SK-N-SH (cell line): Measurements from ENCODE around the gene KLHL17. TPM values are rescaled to one million over a fixed set of nuclear protein-coding genes. Genes with fewer than 3 reads are reported as not detected.
A peak's percentile ranks its signal among the peaks of the same experiment; 100 is the strongest.

Experiments used
- CTCF ChIA-PET: fragments of 300-600, 350-600 bp; formaldehyde crosslinking; extraction: SDS; loops from one replicate; lab custom pipeline; 2021; lab: Yijun Ruan, JAX
- POLR2A ChIA-PET: fragments of 350-600 bp; sonication (Branson Sonifier 250); formaldehyde crosslinking; extraction: SDS; loops from one replicate; lab custom pipeline; 2020; ENCODE audit warnings: antibody characterized with exemption, inconsistent platforms; lab: Yijun Ruan, JAX
- DNase-seq: peaks from one replicate; pipeline ENCODE4 v3.0.0; 2012
- H2AFZ ChIP-seq: fragments of 200-600 bp; sonication (generic); 2 replicates; pipeline ENCODE4 v1.8.1; 2016; ENCODE audit warnings: antibody characterized with exemption, mild to moderate bottlenecking, low read depth
- H3F3A ChIP-seq: fragments of 200-600 bp; sonication (generic); replicated peaks from 2 replicates; pipeline ENCODE3; 2016; ENCODE audit warnings: antibody characterized with exemption, mild to moderate bottlenecking; ENCODE audit not compliant: insufficient read depth
- H3K27ac ChIP-seq, 2 experiments: fragments of 200-500 bp in 1 of 2; fragments of 200-600 bp in 1 of 2; sonication (Bioruptor generic) in 1 of 2; sonication (generic), shearing (Covaris generic) in 1 of 2; 2 replicates each; pipeline versions ENCODE4 v1.5.1 to v1.6.1; 2014 to 2016; ENCODE audit warnings: low read depth in 2 of 2, inconsistent platforms in 1 of 2, low read length in 1 of 2, mild to moderate bottlenecking in 1 of 2, mixed read lengths in 1 of 2
- H3K27me3 ChIP-seq: fragments of 200-600 bp; sonication (generic), shearing (Covaris generic); 2 replicates; pipeline ENCODE4 v1.6.1; 2016; ENCODE audit warnings: mixed run types; ENCODE audit not compliant: insufficient read depth
- H3K36me3 ChIP-seq, 2 experiments: fragments of 200-500 bp in 1 of 2; fragments of 200-600 bp in 1 of 2; sonication (Bioruptor generic) in 1 of 2; sonication (generic) in 1 of 2; replicated peaks in 1 of 2; 2 replicates each; pipeline versions ENCODE3 to v1.5.1; 2014 to 2016; ENCODE audit warnings: low read length in 1 of 2, mild to moderate bottlenecking in 1 of 2; ENCODE audit not compliant: insufficient read depth in 2 of 2, control insufficient read depth in 1 of 2
- H3K4me1 ChIP-seq, 2 experiments: fragments of 200-500 bp in 1 of 2; fragments of 200-600 bp in 1 of 2; sonication (Bioruptor generic) in 1 of 2; sonication (generic), shearing (Covaris generic) in 1 of 2; 2 replicates each; pipeline versions ENCODE4 v1.5.1 to v1.6.1; 2014 to 2016; ENCODE audit warnings: low read depth in 1 of 2, low read length in 1 of 2, mixed run types in 1 of 2; ENCODE audit not compliant: insufficient read depth in 2 of 2, control insufficient read depth in 1 of 2
- H3K4me2 ChIP-seq: fragments of 200-600 bp; sonication (generic), shearing (Covaris generic); 2 replicates; pipeline ENCODE4 v1.6.1; 2017; ENCODE audit warnings: mixed run types
- H3K4me3 ChIP-seq, 2 experiments: fragments of 200-500 bp in 1 of 2; fragments of 200-600 bp in 1 of 2; sonication (Bioruptor generic) in 1 of 2; sonication (generic), shearing (Covaris generic) in 1 of 2; 2 replicates each; pipeline versions ENCODE4 v1.5.1 to v1.8.1; 2014 to 2016; ENCODE audit warnings: low read depth in 2 of 2, inconsistent platforms in 1 of 2, low read length in 1 of 2, mild to moderate bottlenecking in 1 of 2, mixed read lengths in 1 of 2, moderate library complexity in 1 of 2
- H3K79me2 ChIP-seq: fragments of 200-600 bp; sonication (generic); 2 replicates; pipeline ENCODE4 v1.8.1; 2017; ENCODE audit warnings: mild to moderate bottlenecking; ENCODE audit not compliant: insufficient read depth
- H3K9ac ChIP-seq: fragments of 200-600 bp; sonication (generic); 2 replicates; pipeline ENCODE4 v1.6.1; 2017; ENCODE audit warnings: mixed run types
- H3K9me2 ChIP-seq: fragments of 200-600 bp; sonication (generic); 2 replicates; pipeline ENCODE4 v1.6.1; 2017; ENCODE audit warnings: mixed run types
- H3K9me3 ChIP-seq: fragments of 200-600 bp; sonication (generic); 2 replicates; pipeline ENCODE4 v1.6.1; 2017; ENCODE audit warnings: mixed run types, mild to moderate bottlenecking, moderate library complexity
- H4K20me1 ChIP-seq: fragments of 200-600 bp; sonication (generic); 2 replicates; pipeline ENCODE4 v1.6.1; 2017; ENCODE audit warnings: mild to moderate bottlenecking, mixed run types; ENCODE audit not compliant: insufficient read depth
- CHD2 ChIP-seq: fragments of 150-350 bp; IDR thresholded peaks from 2 replicates; pipeline ENCODE4 v1.6.1; 2018; ENCODE audit warnings: low read length; ENCODE audit not compliant: partially characterized antibody
- FOSL2 ChIP-seq: IDR thresholded peaks from 2 replicates; pipeline ENCODE4 v1.4.0; 2012; ENCODE audit warnings: low read depth, mild to moderate bottlenecking, moderate library complexity, borderline replicate concordance
- FOXM1 ChIP-seq: IDR thresholded peaks from 2 replicates; pipeline ENCODE4 v1.4.0; 2012; ENCODE audit warnings: low read depth, mild to moderate bottlenecking
- GATA2 ChIP-seq: sonication (generic); formaldehyde crosslinking; IDR thresholded peaks from 2 replicates; pipeline ENCODE4 v1.5.0; 2020; ENCODE audit warnings: mild to moderate bottlenecking, missing genetic modification reagents
- MEF2A ChIP-seq: IDR thresholded peaks from 2 replicates; pipeline ENCODE4 v1.4.0; 2012; ENCODE audit warnings: low read depth, borderline replicate concordance
- MXI1 ChIP-seq: IDR thresholded peaks from 2 replicates; pipeline ENCODE4 v1.6.1; 2012; ENCODE audit warnings: mild to moderate bottlenecking, low read depth, low read length, improper control_type of control experiment
- TAF1 ChIP-seq: IDR thresholded peaks from 2 replicates; pipeline ENCODE4 v1.6.1; 2012; ENCODE audit warnings: low read depth, mild to moderate bottlenecking, low read length, moderate library complexity, borderline replicate concordance
- TCF12 ChIP-seq: IDR thresholded peaks from 2 replicates; pipeline ENCODE4 v1.4.0; 2012
- TEAD4 ChIP-seq: IDR thresholded peaks from 2 replicates; pipeline ENCODE4 v1.4.0; 2012; ENCODE audit warnings: mild to moderate bottlenecking, borderline replicate concordance; ENCODE audit not compliant: insufficient read depth
- WGBS: methylation state at CpG from one replicate; pipeline ENCODE4 v1.1.6; 2017; ENCODE audit warnings: low lambda C conversion rate; 5-methylcytosine and 5-hydroxymethylcytosine counted together
- polyA plus RNA-seq, 3 experiments: library from polyadenylated mRNA; depleted of rRNA; stranded (reverse); fragments of >200 nt; gene quantifications; 2 replicates each; pipeline ENCODE4 v1.2.3, GENCODE V29; 2012
- TF ChIP-seq, protein P1 (sequence below): IDR thresholded peaks from 2 replicates; pipeline ENCODE4; 2012
- TF ChIP-seq, protein P2 (sequence below): fragments of 200-600 bp; sonication (generic); IDR thresholded peaks from 2 replicates; pipeline ENCODE4 v1.6.1; 2017; ENCODE audit warnings: antibody characterized with exemption, mild to moderate bottlenecking, moderate library complexity
- TF ChIP-seq, protein P3 (sequence below): fragments of 150-350 bp; IDR thresholded peaks from 2 replicates; pipeline ENCODE4 v1.6.1; 2016; ENCODE audit warnings: mild to moderate bottlenecking, low read depth, low read length

Gene KLHL17
- polyA plus RNA-seq, 1 of the 3 experiments (the other 2 are of a cell fraction): 27.3 TPM

DNA sequence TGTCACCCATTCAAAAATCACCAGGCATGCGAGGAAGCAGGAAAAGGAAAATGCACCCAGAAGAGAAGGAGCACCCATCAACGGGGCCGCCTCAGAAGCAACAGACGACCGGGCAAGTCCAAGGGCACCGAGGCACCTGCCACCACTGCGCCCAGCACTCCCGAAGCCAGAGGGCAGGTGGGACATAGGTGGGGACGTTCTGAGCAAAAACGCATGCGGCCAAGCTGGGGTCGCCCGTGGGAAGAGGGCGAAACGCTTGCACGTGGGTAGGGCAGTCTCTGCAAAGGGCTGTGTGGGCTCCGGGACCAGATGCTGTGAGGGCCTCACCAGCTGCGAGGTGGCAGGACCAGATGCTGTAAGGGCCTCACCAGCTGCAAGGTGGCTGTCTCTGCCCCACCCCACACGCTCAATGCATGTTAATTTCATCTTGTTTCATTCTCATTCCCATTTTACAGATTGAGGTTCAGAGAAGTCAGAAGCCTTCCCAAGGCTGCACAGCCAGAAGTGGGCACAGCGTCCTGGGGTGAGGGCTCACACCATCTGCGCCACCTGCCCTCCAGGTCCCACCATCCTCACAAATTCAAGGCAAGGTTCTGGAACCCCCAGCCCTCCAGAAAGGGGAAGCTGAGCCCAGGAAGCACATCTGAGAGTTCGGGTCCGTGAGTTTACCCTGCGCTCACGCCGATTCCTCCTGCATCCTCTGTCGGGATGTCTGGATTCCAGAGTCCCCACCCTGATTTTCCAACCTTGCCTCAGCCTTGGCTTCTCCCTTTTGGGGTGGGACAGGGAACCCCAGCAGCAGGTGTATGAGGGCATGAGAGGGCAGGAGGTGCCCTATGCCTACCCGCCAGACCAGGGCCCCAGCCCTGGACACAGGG, 44.9 kb upstream of the KLHL17 start:
- Histone ChIP-seq H3K27ac (peak overlapping the region in 1 of 2 experiments; percentile 74; a peak in 2 of 4 replicates), H3K27me3 (no peaks in the 10 kb centered on the region), H3K9me3 (no peaks in the 10 kb centered on the region), H3K9ac (no peak overlapping the region), H3K4me3 (no peak overlapping the region), H2AFZ (no peak overlapping the region), H3F3A (no peaks in the 10 kb centered on the region), H3K79me2 (no peaks in the 10 kb centered on the region)
- 85% methylated on average over 12 of the region's 28 CpGs for WGBS
- ChIA-PET CTCF (interaction anchor here (0.6 to 2.2 kb wide), 5 partner anchors 9 to 117 kb away, joined by 3 to 14 read pairs (median 4); no protein-coding TSS in a partner anchor), POLR2A (no interaction called here)
- TF ChIP-seq, protein P1, sequence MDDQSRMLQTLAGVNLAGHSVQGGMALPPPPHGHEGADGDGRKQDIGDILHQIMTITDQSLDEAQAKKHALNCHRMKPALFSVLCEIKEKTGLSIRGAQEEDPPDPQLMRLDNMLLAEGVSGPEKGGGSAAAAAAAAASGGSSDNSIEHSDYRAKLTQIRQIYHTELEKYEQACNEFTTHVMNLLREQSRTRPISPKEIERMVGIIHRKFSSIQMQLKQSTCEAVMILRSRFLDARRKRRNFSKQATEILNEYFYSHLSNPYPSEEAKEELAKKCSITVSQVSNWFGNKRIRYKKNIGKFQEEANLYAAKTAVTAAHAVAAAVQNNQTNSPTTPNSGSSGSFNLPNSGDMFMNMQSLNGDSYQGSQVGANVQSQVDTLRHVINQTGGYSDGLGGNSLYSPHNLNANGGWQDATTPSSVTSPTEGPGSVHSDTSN: no peak
- no peak for TF ChIP-seq MEF2A
- TF ChIP-seq TCF12: no peak
- TF ChIP-seq FOXM1: no peak
- TF ChIP-seq FOSL2: no peak
- TF ChIP-seq, protein P2, sequence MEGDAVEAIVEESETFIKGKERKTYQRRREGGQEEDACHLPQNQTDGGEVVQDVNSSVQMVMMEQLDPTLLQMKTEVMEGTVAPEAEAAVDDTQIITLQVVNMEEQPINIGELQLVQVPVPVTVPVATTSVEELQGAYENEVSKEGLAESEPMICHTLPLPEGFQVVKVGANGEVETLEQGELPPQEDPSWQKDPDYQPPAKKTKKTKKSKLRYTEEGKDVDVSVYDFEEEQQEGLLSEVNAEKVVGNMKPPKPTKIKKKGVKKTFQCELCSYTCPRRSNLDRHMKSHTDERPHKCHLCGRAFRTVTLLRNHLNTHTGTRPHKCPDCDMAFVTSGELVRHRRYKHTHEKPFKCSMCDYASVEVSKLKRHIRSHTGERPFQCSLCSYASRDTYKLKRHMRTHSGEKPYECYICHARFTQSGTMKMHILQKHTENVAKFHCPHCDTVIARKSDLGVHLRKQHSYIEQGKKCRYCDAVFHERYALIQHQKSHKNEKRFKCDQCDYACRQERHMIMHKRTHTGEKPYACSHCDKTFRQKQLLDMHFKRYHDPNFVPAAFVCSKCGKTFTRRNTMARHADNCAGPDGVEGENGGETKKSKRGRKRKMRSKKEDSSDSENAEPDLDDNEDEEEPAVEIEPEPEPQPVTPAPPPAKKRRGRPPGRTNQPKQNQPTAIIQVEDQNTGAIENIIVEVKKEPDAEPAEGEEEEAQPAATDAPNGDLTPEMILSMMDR: no peak
- no peak for TF ChIP-seq CHD2
- TF ChIP-seq GATA2: no peak
- TF ChIP-seq TAF1: no peak
- TF ChIP-seq, protein P3, sequence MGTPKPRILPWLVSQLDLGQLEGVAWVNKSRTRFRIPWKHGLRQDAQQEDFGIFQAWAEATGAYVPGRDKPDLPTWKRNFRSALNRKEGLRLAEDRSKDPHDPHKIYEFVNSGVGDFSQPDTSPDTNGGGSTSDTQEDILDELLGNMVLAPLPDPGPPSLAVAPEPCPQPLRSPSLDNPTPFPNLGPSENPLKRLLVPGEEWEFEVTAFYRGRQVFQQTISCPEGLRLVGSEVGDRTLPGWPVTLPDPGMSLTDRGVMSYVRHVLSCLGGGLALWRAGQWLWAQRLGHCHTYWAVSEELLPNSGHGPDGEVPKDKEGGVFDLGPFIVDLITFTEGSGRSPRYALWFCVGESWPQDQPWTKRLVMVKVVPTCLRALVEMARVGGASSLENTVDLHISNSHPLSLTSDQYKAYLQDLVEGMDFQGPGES: no peak
- TF ChIP-seq TEAD4: no peak
- no peak for TF ChIP-seq MXI1
- TF ChIP-seq, all 33 proteins: peak for 0
- Histone ChIP-seq H4K20me1 (no peaks in the 10 kb centered on the region), H3K4me1 (peaks cover under 1 to 50% of the 10 kb centered on the region in 2 experiments; a peak in 2 of 4 replicates), H3K4me2 (no peak overlapping the region), H3K36me3 (no peaks in the 10 kb centered on the region), H3K9me2 (no peaks in the 10 kb centered on the region)
- DNase-seq: no peak
